Measurements from ENCODE around the gene CD36. TPM values are rescaled to one million over a fixed set of nuclear protein-coding genes. Genes with fewer than 3 reads are reported as not detected.

CD36 gene
- total RNA-seq, 1 experiment from 2014 or later: 1.4 TPM

- H3K4me3 Mint-ChIP-seq: no peak overlapping the region
- CTCF ChIA-PET: no interaction called here
- no peaks in the 10 kb centered on the region for H3K4me1 Mint-ChIP-seq
These were observed 13.0 kb downstream of the CD36 start for GRCh38 chr7:80651471-80651870.

DNA sequence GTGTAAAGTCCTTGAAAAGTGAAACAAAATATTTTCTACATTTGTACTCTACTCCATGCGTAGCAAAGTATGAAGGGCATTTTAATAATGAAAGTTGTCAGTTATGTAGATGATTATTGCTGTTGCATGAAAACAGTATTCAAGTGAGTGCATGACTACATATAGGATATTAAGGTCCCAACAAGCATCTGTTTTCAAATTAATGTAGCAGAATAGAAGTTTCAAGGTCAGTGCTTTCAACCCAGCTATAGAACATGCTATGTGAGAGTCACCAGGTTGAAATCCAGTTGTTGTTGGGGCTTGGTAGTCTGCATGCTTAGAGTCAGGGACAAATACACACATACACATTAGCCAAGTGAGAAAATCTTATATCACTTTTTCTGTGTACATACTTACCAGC is 14.8 kb downstream of the CD36 start:
- Mint-ChIP-seq H3K4me3 (no peak overlapping the region), H3K36me3 (no peaks in the 10 kb centered on the region), H3K27me3 (ENCODE audit: low read depth) (no peaks in the 10 kb centered on the region), H3K9me3 (no peaks in the 10 kb centered on the region), H3K27ac (no peak overlapping the region), H3K4me1 (no peaks in the 10 kb centered on the region)
- ATAC-seq (no peak), DNase-seq (ENCODE audit: low spot score) (no peak)
- CTCF ChIA-PET: no interaction called here
- POLR2A ChIA-PET: no interaction called here
- TF ChIP-seq, protein P1, sequence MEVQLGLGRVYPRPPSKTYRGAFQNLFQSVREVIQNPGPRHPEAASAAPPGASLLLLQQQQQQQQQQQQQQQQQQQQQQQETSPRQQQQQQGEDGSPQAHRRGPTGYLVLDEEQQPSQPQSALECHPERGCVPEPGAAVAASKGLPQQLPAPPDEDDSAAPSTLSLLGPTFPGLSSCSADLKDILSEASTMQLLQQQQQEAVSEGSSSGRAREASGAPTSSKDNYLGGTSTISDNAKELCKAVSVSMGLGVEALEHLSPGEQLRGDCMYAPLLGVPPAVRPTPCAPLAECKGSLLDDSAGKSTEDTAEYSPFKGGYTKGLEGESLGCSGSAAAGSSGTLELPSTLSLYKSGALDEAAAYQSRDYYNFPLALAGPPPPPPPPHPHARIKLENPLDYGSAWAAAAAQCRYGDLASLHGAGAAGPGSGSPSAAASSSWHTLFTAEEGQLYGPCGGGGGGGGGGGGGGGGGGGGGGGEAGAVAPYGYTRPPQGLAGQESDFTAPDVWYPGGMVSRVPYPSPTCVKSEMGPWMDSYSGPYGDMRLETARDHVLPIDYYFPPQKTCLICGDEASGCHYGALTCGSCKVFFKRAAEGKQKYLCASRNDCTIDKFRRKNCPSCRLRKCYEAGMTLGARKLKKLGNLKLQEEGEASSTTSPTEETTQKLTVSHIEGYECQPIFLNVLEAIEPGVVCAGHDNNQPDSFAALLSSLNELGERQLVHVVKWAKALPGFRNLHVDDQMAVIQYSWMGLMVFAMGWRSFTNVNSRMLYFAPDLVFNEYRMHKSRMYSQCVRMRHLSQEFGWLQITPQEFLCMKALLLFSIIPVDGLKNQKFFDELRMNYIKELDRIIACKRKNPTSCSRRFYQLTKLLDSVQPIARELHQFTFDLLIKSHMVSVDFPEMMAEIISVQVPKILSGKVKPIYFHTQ (CRISPR knock-in tag; IDR thresholded peaks at IDR 0.05): no peak
- TF ChIP-seq JAZF1 (CRISPR knock-in tag; IDR thresholded peaks at IDR 0.05) (no peak), ETV6 (CRISPR knock-in tag; IDR thresholded peaks at IDR 0.05) (no peak), SMAD4 (CRISPR knock-in tag; IDR thresholded peaks at IDR 0.05) (no peak), FOXK1 (CRISPR knock-in tag; IDR thresholded peaks at IDR 0.05) (no peak), PRRX2 (CRISPR knock-in tag; IDR thresholded peaks at IDR 0.05) (no peak), GTF2I (CRISPR knock-in tag; conservative IDR thresholded peaks at IDR 0.05) (no peak), ZNF219 (CRISPR knock-in tag; IDR thresholded peaks at IDR 0.05; ENCODE audit: borderline replicate concordance) (no peak), IRF1 (CRISPR knock-in tag; IDR thresholded peaks at IDR 0.05) (no peak)
- TF ChIP-seq, protein P2, sequence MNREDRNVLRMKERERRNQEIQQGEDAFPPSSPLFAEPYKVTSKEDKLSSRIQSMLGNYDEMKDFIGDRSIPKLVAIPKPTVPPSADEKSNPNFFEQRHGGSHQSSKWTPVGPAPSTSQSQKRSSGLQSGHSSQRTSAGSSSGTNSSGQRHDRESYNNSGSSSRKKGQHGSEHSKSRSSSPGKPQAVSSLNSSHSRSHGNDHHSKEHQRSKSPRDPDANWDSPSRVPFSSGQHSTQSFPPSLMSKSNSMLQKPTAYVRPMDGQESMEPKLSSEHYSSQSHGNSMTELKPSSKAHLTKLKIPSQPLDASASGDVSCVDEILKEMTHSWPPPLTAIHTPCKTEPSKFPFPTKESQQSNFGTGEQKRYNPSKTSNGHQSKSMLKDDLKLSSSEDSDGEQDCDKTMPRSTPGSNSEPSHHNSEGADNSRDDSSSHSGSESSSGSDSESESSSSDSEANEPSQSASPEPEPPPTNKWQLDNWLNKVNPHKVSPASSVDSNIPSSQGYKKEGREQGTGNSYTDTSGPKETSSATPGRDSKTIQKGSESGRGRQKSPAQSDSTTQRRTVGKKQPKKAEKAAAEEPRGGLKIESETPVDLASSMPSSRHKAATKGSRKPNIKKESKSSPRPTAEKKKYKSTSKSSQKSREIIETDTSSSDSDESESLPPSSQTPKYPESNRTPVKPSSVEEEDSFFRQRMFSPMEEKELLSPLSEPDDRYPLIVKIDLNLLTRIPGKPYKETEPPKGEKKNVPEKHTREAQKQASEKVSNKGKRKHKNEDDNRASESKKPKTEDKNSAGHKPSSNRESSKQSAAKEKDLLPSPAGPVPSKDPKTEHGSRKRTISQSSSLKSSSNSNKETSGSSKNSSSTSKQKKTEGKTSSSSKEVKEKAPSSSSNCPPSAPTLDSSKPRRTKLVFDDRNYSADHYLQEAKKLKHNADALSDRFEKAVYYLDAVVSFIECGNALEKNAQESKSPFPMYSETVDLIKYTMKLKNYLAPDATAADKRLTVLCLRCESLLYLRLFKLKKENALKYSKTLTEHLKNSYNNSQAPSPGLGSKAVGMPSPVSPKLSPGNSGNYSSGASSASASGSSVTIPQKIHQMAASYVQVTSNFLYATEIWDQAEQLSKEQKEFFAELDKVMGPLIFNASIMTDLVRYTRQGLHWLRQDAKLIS (CRISPR knock-in tag; IDR thresholded peaks at IDR 0.05; ENCODE audit: borderline replicate concordance): no peak

More at GRCh38 chr7:80651471-80651870, 13.0 kb downstream of the CD36 start:
- TF ChIP-seq FOXK1 (CRISPR knock-in tag; IDR thresholded peaks at IDR 0.05): no peak
- TF ChIP-seq ZBTB21 (CRISPR knock-in tag; IDR thresholded peaks at IDR 0.05; ENCODE audit: borderline replicate concordance): no peak
- TF ChIP-seq, protein P3, sequence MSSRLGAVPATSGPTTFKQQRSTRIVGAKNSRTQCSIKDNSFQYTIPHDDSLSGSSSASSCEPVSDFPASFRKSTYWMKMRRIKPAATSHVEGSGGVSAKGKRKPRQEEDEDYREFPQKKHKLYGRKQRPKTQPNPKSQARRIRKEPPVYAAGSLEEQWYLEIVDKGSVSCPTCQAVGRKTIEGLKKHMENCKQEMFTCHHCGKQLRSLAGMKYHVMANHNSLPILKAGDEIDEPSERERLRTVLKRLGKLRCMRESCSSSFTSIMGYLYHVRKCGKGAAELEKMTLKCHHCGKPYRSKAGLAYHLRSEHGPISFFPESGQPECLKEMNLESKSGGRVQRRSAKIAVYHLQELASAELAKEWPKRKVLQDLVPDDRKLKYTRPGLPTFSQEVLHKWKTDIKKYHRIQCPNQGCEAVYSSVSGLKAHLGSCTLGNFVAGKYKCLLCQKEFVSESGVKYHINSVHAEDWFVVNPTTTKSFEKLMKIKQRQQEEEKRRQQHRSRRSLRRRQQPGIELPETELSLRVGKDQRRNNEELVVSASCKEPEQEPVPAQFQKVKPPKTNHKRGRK (CRISPR knock-in tag; IDR thresholded peaks at IDR 0.05; ENCODE audit: borderline replicate concordance): no peak
- no peak for TF ChIP-seq CBFB (CRISPR knock-in tag; IDR thresholded peaks at IDR 0.05; ENCODE audit: low read depth)
- TF ChIP-seq ZNF219 (CRISPR knock-in tag; IDR thresholded peaks at IDR 0.05; ENCODE audit: borderline replicate concordance): no peak
- no peak for TF ChIP-seq ZNF416 (CRISPR knock-in tag; IDR thresholded peaks at IDR 0.05)
- no peak for TF ChIP-seq IRF1 (CRISPR knock-in tag; IDR thresholded peaks at IDR 0.05)
- no peak for TF ChIP-seq IRF2 (CRISPR knock-in tag; IDR thresholded peaks at IDR 0.05; ENCODE audit: borderline replicate concordance, low read depth)
- TF ChIP-seq NR1H2 (CRISPR knock-in tag; IDR thresholded peaks at IDR 0.05): no peak
- no peak for TF ChIP-seq TCF7 (CRISPR knock-in tag; IDR thresholded peaks at IDR 0.05; ENCODE audit: low read depth)
- TF ChIP-seq SP1 (CRISPR knock-in tag; conservative IDR thresholded peaks at IDR 0.05): no peak
- no peaks in the 10 kb centered on the region for H3K36me3 Mint-ChIP-seq
- no peaks in the 10 kb centered on the region for H3K9me3 Mint-ChIP-seq
- POLR2A ChIA-PET: no interaction called here
- DNase-seq (ENCODE audit: low spot score) (no peak), ATAC-seq (no peak)
- H3K27ac Mint-ChIP-seq: no peak overlapping the region
- H3K27me3 Mint-ChIP-seq (ENCODE audit: low read depth): no peaks in the 10 kb centered on the region

All from WTC11 (cell line).